Osteoblast (primary cell): ENCODE measurements around the gene INHBC. TPM values are rescaled to one million over a fixed set of nuclear protein-coding genes. Genes with fewer than 3 reads are reported as not detected.
"Not testable (repeated sequence)": the region's sequence is repeated elsewhere in the genome, so short reads cannot be mapped to it uniquely, and the experiment has no call there.

Experiments
- DNase-seq: peaks from one replicate; pipeline ENCODE4 v3.0.0; 2011; ENCODE audit warnings: low spot score, mixed read lengths; ENCODE audit not compliant: insufficient read length; ENCODE audit errors: missing footprints
- H2AFZ ChIP-seq: 2 replicates; pipeline ENCODE4 v1.6.0; 2011; ENCODE audit warnings: mild to moderate bottlenecking, low read length
- H3K27ac ChIP-seq: 2 replicates; pipeline ENCODE4 v1.5.1; 2011; ENCODE audit warnings: mild to moderate bottlenecking, low read depth, low read length, moderate library complexity
- H3K27me3 ChIP-seq: 2 replicates; pipeline ENCODE4 v1.6.0; 2012; ENCODE audit warnings: mild to moderate bottlenecking, control low read depth, inconsistent platforms, low read length, moderate library complexity; ENCODE audit not compliant: insufficient read depth
- H3K36me3 ChIP-seq: 2 replicates; pipeline ENCODE4 v1.5.1; 2011; ENCODE audit warnings: mild to moderate bottlenecking, low read length, control low read depth, moderate library complexity; ENCODE audit not compliant: insufficient read depth
- H3K4me1 ChIP-seq: 2 replicates; pipeline ENCODE4 v1.5.1; 2011; ENCODE audit warnings: mild to moderate bottlenecking, low read length, control low read depth, moderate library complexity; ENCODE audit not compliant: insufficient read depth
- H3K4me2 ChIP-seq: 2 replicates; pipeline ENCODE4 v1.6.0; 2011; ENCODE audit warnings: mild to moderate bottlenecking, low read length; ENCODE audit not compliant: insufficient read depth
- H3K4me3 ChIP-seq: fragments of 200-600 bp; sonication (generic); 3 replicates; pipeline ENCODE4 v1.5.1; 2012; ENCODE audit warnings: mild to moderate bottlenecking, low read length, inconsistent platforms; ENCODE audit not compliant: insufficient read depth
- H3K79me2 ChIP-seq: 2 replicates; pipeline ENCODE4 v1.6.0; 2012; ENCODE audit warnings: mild to moderate bottlenecking, low read length, control low read depth, inconsistent platforms; ENCODE audit not compliant: insufficient read depth
- H3K9me3 ChIP-seq: 2 replicates; pipeline ENCODE4 v1.5.1; 2011; ENCODE audit warnings: low read depth, low read length, control low read depth
- H4K20me1 ChIP-seq: 2 replicates; pipeline ENCODE4 v1.6.0; 2012; ENCODE audit warnings: mild to moderate bottlenecking, low read length, control low read depth; ENCODE audit not compliant: insufficient read depth
- total RNA-seq: library from RNA; depleted of rRNA; stranded (reverse); fragments of >200 nt; gene quantifications from 2 replicates; pipeline ENCODE4 v1.2.3, GENCODE V29; 2012
- TF ChIP-seq, protein P1 (sequence below): IDR thresholded peaks from 2 replicates; pipeline ENCODE4 v1.5.1; 2011; ENCODE audit warnings: mild to moderate bottlenecking, low read depth, low read length, moderate library complexity; ENCODE audit errors: extremely low read depth

The INHBC gene
- total RNA-seq, 1 donor: not detected

DNA sequence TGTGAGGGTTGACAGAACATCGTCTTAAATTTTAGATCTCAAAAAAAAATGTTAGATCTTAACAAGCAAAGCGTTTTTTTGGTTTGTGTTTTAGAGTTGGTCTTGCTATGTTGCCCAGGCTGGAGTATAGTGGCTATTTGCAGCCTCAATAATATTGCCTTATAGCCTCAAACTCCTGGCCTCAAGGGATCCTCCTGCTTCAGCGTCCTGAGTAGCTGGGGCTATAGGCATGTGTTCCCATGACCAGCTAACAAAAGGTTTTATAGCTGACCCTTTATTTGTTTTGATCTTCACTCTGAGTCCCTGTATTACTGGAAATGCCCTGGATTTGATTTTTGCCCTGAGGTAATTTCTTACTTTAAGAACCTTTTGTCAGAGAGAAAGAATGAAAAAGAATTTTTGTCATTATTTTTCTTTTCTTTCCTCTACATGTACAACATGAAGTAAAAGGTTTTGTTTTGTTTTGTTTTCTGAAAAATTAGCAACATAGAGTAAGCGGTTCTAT lies 5.2 kb downstream of the INHBC start:
- Histone ChIP-seq H3K4me3 (no peak overlapping the region), H3K9me3 (no peaks in the 10 kb centered on the region), H3K4me2 (no peak overlapping the region), H3K4me1 (no peaks in the 10 kb centered on the region), H3K36me3 (no peaks in the 10 kb centered on the region), H4K20me1 (no peaks in the 10 kb centered on the region), H2AFZ (no peak overlapping the region), H3K79me2 (no peaks in the 10 kb centered on the region), H3K27ac (no peak overlapping the region), H3K27me3 (no peaks in the 10 kb centered on the region)
- no peak for DNase-seq
- TF ChIP-seq, protein P1, sequence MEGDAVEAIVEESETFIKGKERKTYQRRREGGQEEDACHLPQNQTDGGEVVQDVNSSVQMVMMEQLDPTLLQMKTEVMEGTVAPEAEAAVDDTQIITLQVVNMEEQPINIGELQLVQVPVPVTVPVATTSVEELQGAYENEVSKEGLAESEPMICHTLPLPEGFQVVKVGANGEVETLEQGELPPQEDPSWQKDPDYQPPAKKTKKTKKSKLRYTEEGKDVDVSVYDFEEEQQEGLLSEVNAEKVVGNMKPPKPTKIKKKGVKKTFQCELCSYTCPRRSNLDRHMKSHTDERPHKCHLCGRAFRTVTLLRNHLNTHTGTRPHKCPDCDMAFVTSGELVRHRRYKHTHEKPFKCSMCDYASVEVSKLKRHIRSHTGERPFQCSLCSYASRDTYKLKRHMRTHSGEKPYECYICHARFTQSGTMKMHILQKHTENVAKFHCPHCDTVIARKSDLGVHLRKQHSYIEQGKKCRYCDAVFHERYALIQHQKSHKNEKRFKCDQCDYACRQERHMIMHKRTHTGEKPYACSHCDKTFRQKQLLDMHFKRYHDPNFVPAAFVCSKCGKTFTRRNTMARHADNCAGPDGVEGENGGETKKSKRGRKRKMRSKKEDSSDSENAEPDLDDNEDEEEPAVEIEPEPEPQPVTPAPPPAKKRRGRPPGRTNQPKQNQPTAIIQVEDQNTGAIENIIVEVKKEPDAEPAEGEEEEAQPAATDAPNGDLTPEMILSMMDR: no peak

DNA sequence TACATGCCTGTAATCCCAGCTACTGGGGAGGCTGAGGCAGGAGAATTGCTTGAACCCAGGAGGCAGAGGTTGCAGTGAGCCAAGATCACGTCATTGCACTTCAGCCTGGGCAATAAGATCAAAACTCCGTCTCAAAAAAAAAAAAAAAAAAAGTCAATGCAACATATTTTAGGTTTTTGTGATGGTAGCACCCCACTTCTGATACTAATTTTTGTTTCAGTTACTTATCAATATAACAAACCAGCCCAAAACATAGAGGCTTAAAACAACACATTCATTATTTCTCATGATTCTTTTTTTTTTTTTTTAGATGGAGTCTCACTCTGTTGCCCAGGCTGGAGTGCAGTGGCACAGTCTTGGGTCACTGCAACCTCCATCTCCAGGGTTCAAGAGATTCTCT lies 6.8 kb downstream of the INHBC start:
- not testable (repeated sequence) for DNase-seq, H3K4me2 ChIP-seq, H3K36me3 ChIP-seq

DNA sequence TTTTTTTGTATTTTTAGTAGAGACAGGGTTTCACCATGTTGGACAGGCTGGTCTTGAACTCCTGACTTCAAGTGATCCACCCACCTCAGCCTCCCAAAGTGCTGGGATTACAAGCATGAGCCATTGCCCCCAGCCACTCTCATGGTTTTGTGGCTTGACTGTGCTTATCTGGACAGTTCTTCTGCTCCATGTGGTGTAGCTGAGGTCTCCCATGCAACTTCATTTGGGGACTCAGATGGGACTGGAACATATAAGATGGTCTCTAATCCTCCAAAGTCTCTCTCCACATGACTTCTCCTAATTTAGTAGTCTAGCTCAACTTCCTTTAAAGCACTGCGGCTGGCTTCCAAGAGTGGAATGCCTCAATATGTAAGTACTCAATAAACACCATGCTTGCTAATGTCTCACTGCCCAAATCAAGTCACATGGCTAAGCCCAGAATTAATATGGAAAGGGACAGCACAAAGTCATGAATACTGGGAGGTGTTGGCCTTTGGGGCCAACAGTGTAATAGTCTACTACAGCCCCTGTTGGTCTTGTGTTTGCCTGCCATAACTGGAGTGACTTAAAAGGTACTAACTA lies 7.4 kb downstream of the INHBC start:
- Histone ChIP-seq H3K27ac (no peak overlapping the region), H3K4me1 (no peaks in the 10 kb centered on the region), H3K4me2 (no peak overlapping the region), H3K9me3 (no peaks in the 10 kb centered on the region), H2AFZ (no peak overlapping the region), H3K4me3 (no peak overlapping the region), H4K20me1 (no peaks in the 10 kb centered on the region), H3K36me3 (no peaks in the 10 kb centered on the region), H3K79me2 (no peaks in the 10 kb centered on the region), H3K27me3 (no peaks in the 10 kb centered on the region)
- TF ChIP-seq, protein P1: no peak
- DNase-seq: no peak

More for the DNA sequence above, 6.8 kb downstream of the INHBC start:
- not testable (repeated sequence) for H3K79me2 ChIP-seq, H2AFZ ChIP-seq, H3K4me3 ChIP-seq, H4K20me1 ChIP-seq, H3K9me3 ChIP-seq, H3K27ac ChIP-seq, H3K4me1 ChIP-seq, H3K27me3 ChIP-seq

DNA sequence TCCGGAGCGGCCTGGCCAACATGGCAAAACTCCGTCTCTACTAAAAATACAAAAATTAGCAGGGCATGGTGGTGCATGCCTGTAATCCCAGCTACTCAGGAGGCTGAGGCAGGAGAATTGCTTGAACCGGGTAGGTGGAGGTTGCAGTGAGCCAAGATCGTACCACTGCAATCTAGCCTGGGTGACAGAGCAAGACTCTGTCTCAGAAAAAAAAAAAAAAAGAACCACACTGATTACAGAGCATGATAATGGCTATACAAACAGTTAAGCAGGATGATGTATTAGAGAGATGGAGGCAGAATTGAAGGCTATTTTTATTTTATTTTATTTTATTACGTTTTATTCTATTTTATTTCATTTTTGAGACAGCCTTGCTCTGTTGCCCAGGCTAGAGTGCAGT lies 9.8 kb downstream of the INHBC start:
- not testable (repeated sequence) for H3K9me3 ChIP-seq, H3K36me3 ChIP-seq, H3K4me2 ChIP-seq, H4K20me1 ChIP-seq, H3K27me3 ChIP-seq, H3K4me3 ChIP-seq, H3K79me2 ChIP-seq, H3K27ac ChIP-seq, DNase-seq, H3K4me1 ChIP-seq, H2AFZ ChIP-seq

DNA sequence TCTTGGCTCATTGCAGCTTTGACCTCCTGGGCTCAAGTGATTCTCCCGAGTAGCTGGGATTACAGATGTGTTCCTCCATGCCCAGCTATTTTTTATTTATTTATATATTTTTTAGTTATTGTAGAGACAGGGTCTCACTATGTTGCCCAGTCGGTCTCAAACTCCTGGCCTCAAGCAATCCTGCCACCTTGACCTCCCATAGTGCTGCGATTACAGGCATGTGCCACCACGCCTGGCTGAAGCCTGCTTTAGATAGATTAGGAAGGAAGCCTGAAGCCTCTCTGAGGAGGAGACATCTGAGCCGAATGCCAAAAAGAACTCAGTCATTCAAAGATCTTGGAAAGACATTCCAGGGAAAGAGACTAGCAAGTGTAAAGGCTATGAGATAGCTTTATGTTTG lies 10.2 kb downstream of the INHBC start:
- no peaks in the 10 kb centered on the region for H3K27me3 ChIP-seq
- H2AFZ ChIP-seq: peak overlapping the region; percentile 35
- TF ChIP-seq, protein P1: no peak
- no peaks in the 10 kb centered on the region for H3K9me3 ChIP-seq
- no peaks in the 10 kb centered on the region for H3K79me2 ChIP-seq
- H3K4me1 ChIP-seq: no peaks in the 10 kb centered on the region
- DNase-seq: no peak
- H3K36me3 ChIP-seq: no peaks in the 10 kb centered on the region
- H3K4me2 ChIP-seq: no peak overlapping the region
- H4K20me1 ChIP-seq: no peaks in the 10 kb centered on the region
- no peak overlapping the region for H3K27ac ChIP-seq
- no peak overlapping the region for H3K4me3 ChIP-seq
